IgD-negative memory B cell (primary cell): ENCODE measurements around the gene MAPK12. TPM values are rescaled to one million over a fixed set of nuclear protein-coding genes. Genes with fewer than 3 reads are reported as not detected.

Experiments
- H3K27ac Mint-ChIP-seq, 3 donors: one replicate each; pipeline ENCODE4 v1.8.0; 2020 to 2022; ENCODE audit warnings: mild to moderate bottlenecking in 3 of 3, mixed read lengths in 3 of 3, moderate library complexity in 1 of 3
- H3K27me3 Mint-ChIP-seq: one replicate; pipeline ENCODE4 v1.8.0; 2021; ENCODE audit warnings: mixed read lengths
- H3K36me3 Mint-ChIP-seq: one replicate; pipeline ENCODE4 v1.8.0; 2020; ENCODE audit warnings: mild to moderate bottlenecking, mixed read lengths
- H3K4me1 Mint-ChIP-seq, 3 donors: one replicate each; pipeline ENCODE4 v1.8.0; 2020 to 2022; ENCODE audit warnings: mixed read lengths in 3 of 3, mild to moderate bottlenecking in 1 of 3
- H3K4me3 Mint-ChIP-seq, 4 donors: one replicate each; pipeline ENCODE4 v1.8.0; 2020 to 2022; ENCODE audit warnings: mild to moderate bottlenecking in 4 of 4, mixed read lengths in 4 of 4, moderate library complexity in 3 of 4
- H3K9me3 Mint-ChIP-seq, 3 donors: one replicate each; pipeline ENCODE4 v1.8.0; 2020 to 2021; ENCODE audit warnings: mixed read lengths in 3 of 3, mild to moderate bottlenecking in 1 of 3
- polyA plus RNA-seq: library from polyadenylated mRNA; unstranded; fragments of 300-500 nt; fragmentation: Illumina TruSeq; gene quantifications from one replicate; pipeline ENCODE4 v1.2.3, GENCODE V29; 2021

The MAPK12 gene
- 0.94 TPM for polyA plus RNA-seq

- H3K4me1 Mint-ChIP-seq, result peaks cover 0 to 6% (median 0%) of the 10 kb centered on the region in 3 donors
- H3K27ac Mint-ChIP-seq, result no peak within 1 kb of the TSS
- H3K4me3 Mint-ChIP-seq, result peak within 1 kb of the TSS; percentile 26 to 91 (median 61)
- H3K27me3 Mint-ChIP-seq, result peaks cover 9% of the 10 kb centered on the region
- no peaks in the 10 kb centered on the region for H3K36me3 Mint-ChIP-seq
- H3K9me3 Mint-ChIP-seq, result no peaks in the 10 kb centered on the region
Measured at GRCh38 chr22:50261615-50262459, at the start of gene MAPK12. MAPK12 (minus strand) TSS chr22:50261683; CDS start chr22:50261509, 174 bp downstream.

GRCh38 chr22:50310949-50311444 lies 49.5 kb upstream of the MAPK12 start:
- peaks cover 6% of the 10 kb centered on the region for H3K27me3 Mint-ChIP-seq
- no peaks in the 10 kb centered on the region for H3K9me3 Mint-ChIP-seq
- no peak overlapping the region for H3K27ac Mint-ChIP-seq
- no peaks in the 10 kb centered on the region for H3K36me3 Mint-ChIP-seq
- H3K4me1 Mint-ChIP-seq, result peaks cover 10 to 15% (median 14%) of the 10 kb centered on the region in 3 donors
- no peak overlapping the region for H3K4me3 Mint-ChIP-seq

GRCh38 chr22:50310031-50310722 lies 48.7 kb upstream of the MAPK12 start:
- Mint-ChIP-seq H3K27ac (peak overlapping the region in 1 of 3 donors; percentile 9), H3K4me3 (peak overlapping the region in 2 of 4 donors; percentile 2 to 44), H3K27me3 (peaks cover 9% of the 10 kb centered on the region), H3K36me3 (no peaks in the 10 kb centered on the region), H3K9me3 (no peaks in the 10 kb centered on the region), H3K4me1 (peaks cover 12 to 19% (median 14%) of the 10 kb centered on the region in 3 donors)

GRCh38 chr22:50309601-50309991 lies 48.1 kb upstream of the MAPK12 start:
- no peaks in the 10 kb centered on the region for H3K36me3 Mint-ChIP-seq
- peaks cover 12 to 22% (median 14%) of the 10 kb centered on the region in 3 donors for H3K4me1 Mint-ChIP-seq
- peaks cover 9% of the 10 kb centered on the region for H3K27me3 Mint-ChIP-seq
- peak overlapping the region in 1 of 3 donors; percentile 9 for H3K27ac Mint-ChIP-seq
- H3K4me3 Mint-ChIP-seq, result no peak overlapping the region
- no peaks in the 10 kb centered on the region for H3K9me3 Mint-ChIP-seq

GRCh38 chr22:50308986-50309600 lies 47.6 kb upstream of the MAPK12 start:
- Mint-ChIP-seq H3K9me3 (no peaks in the 10 kb centered on the region), H3K27me3 (peaks cover 9% of the 10 kb centered on the region), H3K4me3 (peak overlapping the region in 2 of 4 donors; percentile 49 to 80), H3K27ac (peak overlapping the region in 1 of 3 donors; percentile 45), H3K36me3 (no peaks in the 10 kb centered on the region), H3K4me1 (peaks cover 11 to 21% (median 14%) of the 10 kb centered on the region in 3 donors)

- Mint-ChIP-seq H3K9me3 (no peaks in the 10 kb centered on the region), H3K27ac (peak overlapping the region in 1 of 3 donors; percentile 45), H3K4me1 (peaks cover 12 to 26% (median 15%) of the 10 kb centered on the region in 3 donors), H3K4me3 (peak overlapping the region in 2 of 4 donors; percentile 49 to 80), H3K36me3 (no peaks in the 10 kb centered on the region), H3K27me3 (peaks cover 9% of the 10 kb centered on the region)
Measured at GRCh38 chr22:50308597-50308935, 47.1 kb upstream of the MAPK12 start.

- H3K27me3 Mint-ChIP-seq, result peaks cover 9% of the 10 kb centered on the region
Measured at GRCh38 chr22:50307890-50308596, 46.6 kb upstream of the MAPK12 start.

GRCh38 chr22:50306753-50307749 lies 45.6 kb upstream of the MAPK12 start, which contains the start of gene PLXNB2:
PLXNB2 (minus strand) TSS chr22:50307646; CDS start chr22:50290584, 17,062 bp downstream.
- peak within 1 kb of the TSS in 1 of 3 donors; percentile 85 for H3K27ac Mint-ChIP-seq

More at GRCh38 chr22:50307890-50308596, 46.6 kb upstream of the MAPK12 start:
- peaks cover 12 to 28% (median 17%) of the 10 kb centered on the region in 3 donors for H3K4me1 Mint-ChIP-seq
- H3K4me3 Mint-ChIP-seq, result peak overlapping the region in 2 of 4 donors; percentile 49 to 80
- peak overlapping the region in 1 of 3 donors; percentile 45 for H3K27ac Mint-ChIP-seq
- H3K9me3 Mint-ChIP-seq, result no peaks in the 10 kb centered on the region
- no peaks in the 10 kb centered on the region for H3K36me3 Mint-ChIP-seq

GRCh38 chr22:50305923-50306566 lies 44.6 kb upstream of the MAPK12 start:
- Mint-ChIP-seq H3K27ac (peak overlapping the region in 2 of 3 donors; percentile 25 to 85), H3K27me3 (peaks cover 11% of the 10 kb centered on the region), H3K4me1 (peaks cover 17 to 40% (median 29%) of the 10 kb centered on the region in 3 donors), H3K9me3 (no peaks in the 10 kb centered on the region), H3K36me3 (no peaks in the 10 kb centered on the region), H3K4me3 (peak overlapping the region; percentile 71 to 96 (median 80))

More at GRCh38 chr22:50306753-50307749, 45.6 kb upstream of the MAPK12 start, which contains the start of gene PLXNB2:
- H3K36me3 Mint-ChIP-seq, result no peaks in the 10 kb centered on the region
- H3K4me1 Mint-ChIP-seq, result peaks cover 12 to 36% (median 22%) of the 10 kb centered on the region in 3 donors
- no peaks in the 10 kb centered on the region for H3K9me3 Mint-ChIP-seq
- peak within 1 kb of the TSS; percentile 21 to 85 (median 60) for H3K4me3 Mint-ChIP-seq
- H3K27me3 Mint-ChIP-seq, result peaks cover 9% of the 10 kb centered on the region

- peak overlapping the region in 1 of 3 donors; percentile 85 for H3K27ac Mint-ChIP-seq
- H3K36me3 Mint-ChIP-seq, result no peaks in the 10 kb centered on the region
- H3K9me3 Mint-ChIP-seq, result no peaks in the 10 kb centered on the region
- peaks cover 13% of the 10 kb centered on the region for H3K27me3 Mint-ChIP-seq
- peak overlapping the region in 2 of 4 donors; percentile 85 to 96 for H3K4me3 Mint-ChIP-seq
- H3K4me1 Mint-ChIP-seq, result peaks cover 17 to 39% (median 31%) of the 10 kb centered on the region in 3 donors
Measured at GRCh38 chr22:50305393-50305922, 44.0 kb upstream of the MAPK12 start.

GRCh38 chr22:50304528-50305392 lies 43.3 kb upstream of the MAPK12 start:
- H3K27ac Mint-ChIP-seq, result peak overlapping the region in 2 of 3 donors; percentile 28 to 68
- no peaks in the 10 kb centered on the region for H3K9me3 Mint-ChIP-seq
- peak overlapping the region in 2 of 4 donors; percentile 63 to 91 for H3K4me3 Mint-ChIP-seq
- peaks cover 17 to 37% (median 31%) of the 10 kb centered on the region in 3 donors for H3K4me1 Mint-ChIP-seq
- H3K36me3 Mint-ChIP-seq, result no peaks in the 10 kb centered on the region
- peaks cover 13% of the 10 kb centered on the region for H3K27me3 Mint-ChIP-seq
